GM18499 (cell line): ENCODE results near the gene NADSYN1.

Experiments
- ATAC-seq: cut with Tn5 transposase; IDR thresholded peaks from one replicate; pipeline ENCODE4 v1.9.1; 2021; ENCODE audit warnings: moderate number of reproducible peaks; ENCODE audit not compliant: insufficient read depth, unreplicated experiment

Gene NADSYN1

DNA sequence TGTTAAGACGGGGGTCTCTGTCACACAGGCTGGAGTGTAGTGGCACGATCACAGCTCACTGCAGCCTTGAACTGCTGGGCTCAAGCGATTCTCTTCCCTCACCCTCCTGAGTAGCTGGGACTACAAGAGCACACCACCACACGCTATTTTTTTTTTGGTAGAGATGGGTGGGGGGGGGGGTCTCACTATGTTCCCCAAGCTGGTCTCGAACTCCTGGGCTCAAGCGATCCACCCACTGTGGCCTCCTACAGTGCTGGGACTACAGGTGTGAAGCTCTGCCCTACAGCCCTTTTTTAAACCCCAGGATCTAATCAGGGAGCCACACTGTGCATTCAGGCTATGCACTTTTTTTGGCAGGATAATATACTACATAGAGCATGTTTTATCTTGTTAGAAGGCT is 3.4 kb upstream of the NADSYN1 start:
- ATAC-seq: no peak

DNA sequence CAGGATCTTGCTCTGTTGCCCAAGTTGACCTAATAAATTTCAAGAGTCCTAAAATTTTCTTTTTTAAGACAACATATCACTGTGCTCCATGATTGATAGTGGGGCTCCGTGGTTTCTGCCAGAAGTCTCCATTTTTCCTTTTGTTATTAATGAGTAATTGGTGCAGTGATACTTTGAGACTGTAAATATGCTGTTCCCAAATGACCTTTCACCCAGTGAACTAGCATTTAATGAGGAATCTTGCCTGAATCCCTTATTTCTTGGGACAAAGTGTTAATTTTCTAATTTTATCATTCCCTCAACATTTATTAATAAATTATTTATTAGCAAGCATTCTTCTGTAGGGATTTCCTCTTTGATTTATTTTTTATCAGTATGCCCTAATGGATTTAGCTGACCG is 2.5 kb upstream of the NADSYN1 start:
- ATAC-seq: no peak

- no peak for ATAC-seq
These were observed 2.1 kb upstream of the NADSYN1 start for GRCh38 chr11:71450939-71451338.

DNA sequence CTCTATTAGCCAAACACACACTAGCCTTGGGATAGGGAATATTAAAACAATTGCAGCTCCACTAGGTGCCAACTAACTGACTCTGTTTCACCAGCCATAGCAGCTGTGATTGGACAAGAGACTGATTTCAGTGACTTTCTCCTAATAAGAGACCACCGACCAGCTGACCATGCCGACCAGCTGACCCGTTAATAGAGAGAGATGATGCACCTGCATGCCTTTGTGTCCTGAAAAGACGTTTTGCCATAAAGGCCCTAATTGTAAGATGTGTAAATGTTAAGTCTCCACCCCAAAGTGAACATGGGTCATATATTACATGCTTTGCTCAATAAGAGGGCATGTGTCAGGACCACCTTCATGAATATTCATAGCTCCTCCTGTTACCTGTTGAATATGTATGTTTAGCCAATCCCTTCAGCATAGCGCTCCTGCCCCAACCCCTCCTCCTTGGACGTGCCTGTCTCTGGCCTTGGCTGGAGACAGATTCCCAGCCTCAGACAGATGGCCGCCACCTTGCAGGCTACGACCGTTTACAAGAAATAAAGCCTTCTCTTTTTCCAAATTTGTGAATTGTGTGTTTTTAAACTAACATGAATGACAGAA is 1.3 kb upstream of the NADSYN1 start:
- no peak for ATAC-seq

DNA sequence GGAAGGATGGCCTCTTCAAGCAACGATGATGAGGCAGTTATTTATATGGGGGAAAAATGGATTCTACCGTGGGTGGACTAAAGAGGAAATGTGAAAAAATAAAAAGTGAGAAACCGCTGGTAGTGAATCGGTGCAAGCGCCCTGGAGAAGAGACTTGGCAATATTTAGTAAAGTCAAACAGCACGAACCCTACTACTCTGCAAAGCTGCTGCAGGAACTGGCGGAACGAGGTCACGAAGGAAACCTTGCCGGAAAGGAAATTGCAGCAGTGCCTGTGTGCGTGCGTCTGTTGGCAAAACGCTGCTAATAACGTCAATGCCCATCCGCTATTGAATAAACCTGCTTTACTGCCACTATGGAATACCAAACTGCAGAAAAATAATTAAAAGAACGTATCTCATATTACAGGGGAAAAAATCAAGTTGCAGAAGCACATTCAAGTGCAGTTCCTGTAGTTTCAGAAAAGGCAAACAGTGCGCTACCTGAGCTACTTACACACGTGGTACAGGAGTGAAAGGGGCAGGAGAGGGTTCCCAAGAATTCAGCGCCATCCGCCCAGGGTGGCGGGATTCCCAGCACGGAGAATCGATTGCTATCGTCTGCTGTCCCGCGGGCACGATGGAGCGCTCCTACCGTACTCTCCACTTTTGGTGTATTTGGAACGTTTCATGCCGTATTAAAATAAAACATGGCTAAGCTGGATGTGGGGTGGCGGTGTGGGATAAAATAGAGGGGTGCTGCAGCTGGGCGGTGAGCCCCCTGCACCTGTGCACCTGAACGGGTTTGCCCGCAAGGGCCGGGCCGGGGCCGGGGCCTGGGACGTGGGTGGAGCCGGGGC is 585 bp upstream of the NADSYN1 start:
- no peak for ATAC-seq

DNA sequence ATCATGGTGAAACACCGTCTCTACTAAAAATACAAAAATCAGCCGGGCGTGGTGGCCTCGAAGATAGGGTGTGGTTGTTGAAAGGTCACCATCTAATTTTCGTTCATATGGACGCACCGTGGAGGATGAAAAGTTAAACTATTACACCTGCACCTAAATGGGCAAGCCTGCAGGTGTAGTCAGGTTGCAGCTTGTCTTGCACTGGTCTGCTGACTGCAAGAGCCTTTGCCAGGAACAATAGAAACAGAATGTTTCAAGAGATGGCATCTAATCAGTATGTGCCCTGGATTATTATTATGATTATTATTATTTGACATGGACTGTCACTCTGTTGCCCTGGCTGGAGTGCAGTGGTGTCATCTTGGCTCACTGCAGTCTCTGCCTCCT is 908 bp downstream of the NADSYN1 start:
- ATAC-seq: no peak

GRCh38 chr11:71454470-71455113 is 1.6 kb downstream of the NADSYN1 start:
- no peak for ATAC-seq

DNA sequence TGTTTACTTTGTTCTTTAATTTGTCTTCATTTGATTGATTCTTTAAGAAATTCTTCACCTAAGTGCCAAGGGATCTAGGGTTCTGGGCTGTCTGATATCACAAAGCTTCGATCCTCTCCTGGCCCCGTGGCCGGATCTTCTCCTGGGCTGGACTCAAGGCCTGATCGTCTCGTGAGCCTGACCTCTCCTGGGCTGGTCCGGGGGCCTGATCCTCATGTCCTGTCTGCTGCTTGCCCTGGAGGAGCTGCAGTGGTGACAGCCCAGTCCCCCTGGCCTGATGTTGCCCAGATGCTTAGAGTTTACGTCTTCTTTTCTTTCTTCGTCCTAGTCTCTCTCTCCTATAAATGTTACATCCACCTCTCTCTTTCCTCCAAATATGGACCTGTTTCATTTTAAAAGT is 3.3 kb downstream of the NADSYN1 start:
- ATAC-seq: no peak

DNA sequence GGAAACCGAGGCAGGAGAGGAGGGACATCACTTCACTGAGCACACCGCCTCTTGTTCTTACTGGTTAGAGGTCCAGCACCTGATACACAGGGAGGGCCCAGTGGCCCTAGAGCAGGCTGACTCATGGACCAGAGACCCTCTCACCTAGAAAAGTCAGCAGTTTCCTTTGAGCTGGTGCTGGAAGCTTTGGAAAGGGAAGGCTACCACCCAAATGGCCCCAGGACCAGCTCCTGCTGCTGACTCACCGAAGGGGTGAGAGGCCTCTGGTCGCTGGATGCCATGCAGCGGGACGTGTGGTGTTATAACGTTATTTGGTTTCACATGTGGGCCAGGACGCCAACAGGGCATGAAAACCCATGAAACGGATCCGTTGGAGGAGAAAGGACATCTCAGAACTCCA is 3.8 kb downstream of the NADSYN1 start:
- no peak for ATAC-seq

GRCh38 chr11:71458146-71459070 is 5.4 kb downstream of the NADSYN1 start:
- ATAC-seq: no peak

- no peak for ATAC-seq
These were observed 6.2 kb downstream of the NADSYN1 start for GRCh38 chr11:71459076-71459766.

- ATAC-seq: no peak
These were observed 6.8 kb downstream of the NADSYN1 start for GRCh38 chr11:71459767-71460320.

DNA sequence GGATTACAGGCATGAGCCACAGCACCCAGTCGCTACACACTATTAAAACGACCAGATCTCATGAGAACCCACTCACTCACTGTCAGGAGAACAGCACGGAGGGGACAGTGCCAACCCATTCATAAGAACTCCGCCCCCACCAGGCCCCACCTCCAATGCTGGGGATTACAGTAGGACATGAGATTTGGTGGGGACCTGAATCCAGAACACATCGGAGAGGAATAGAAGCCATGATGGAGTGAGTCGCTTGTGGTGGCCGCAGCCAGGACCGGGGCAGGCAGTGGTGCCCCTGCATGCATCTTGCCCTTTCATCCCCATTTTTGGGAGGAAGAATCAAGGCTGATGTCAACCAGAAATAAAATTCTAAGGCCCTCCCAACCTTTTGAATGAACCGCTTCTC is 8.7 kb downstream of the NADSYN1 start:
- ATAC-seq: no peak

- ATAC-seq: no peak
These were observed 9.7 kb downstream of the NADSYN1 start for GRCh38 chr11:71462726-71463125.

- ATAC-seq: no peak
These were observed 10.6 kb downstream of the NADSYN1 start for GRCh38 chr11:71463331-71464211.

DNA sequence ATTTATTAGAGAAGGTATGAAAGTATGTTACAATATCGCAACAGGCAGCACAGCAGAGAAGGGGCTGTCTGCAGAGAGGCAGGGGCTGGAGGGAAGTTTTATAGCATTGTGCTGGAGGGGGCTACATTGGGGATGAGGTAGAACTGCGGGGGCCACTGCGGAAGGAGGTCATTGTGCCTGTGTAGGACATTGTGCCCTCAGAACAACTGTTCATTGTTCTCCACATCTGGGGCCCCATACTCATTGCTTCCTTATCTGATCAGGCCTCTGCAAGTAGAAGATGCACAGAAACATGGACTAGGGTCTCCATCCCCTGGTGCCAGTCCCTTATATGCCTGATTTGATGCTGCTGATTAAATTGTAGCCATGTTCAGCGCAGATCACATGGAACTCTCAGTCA is 12.1 kb downstream of the NADSYN1 start:
- ATAC-seq: no peak

DNA sequence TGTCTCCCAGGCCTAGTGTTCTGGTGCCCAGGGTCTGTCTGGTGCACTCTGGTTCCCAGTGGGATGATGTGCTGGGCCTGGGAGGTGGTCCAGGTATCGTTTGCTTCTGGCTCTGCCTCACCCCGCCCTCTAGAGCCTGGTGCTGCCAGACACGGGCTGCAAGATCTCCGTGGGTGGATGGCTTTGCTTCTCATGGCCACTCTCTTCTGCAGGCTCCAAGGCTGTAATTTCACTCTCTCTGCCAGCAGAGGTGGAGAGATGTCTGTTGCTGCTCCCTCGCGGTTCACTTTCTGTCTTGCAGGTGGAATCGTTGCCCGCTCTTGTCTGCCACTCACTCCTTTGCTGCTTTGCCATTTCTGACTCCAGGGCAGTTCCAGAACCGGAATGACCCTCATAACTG is 13.4 kb downstream of the NADSYN1 start:
- ATAC-seq: no peak

GRCh38 chr11:71467164-71467563 is 14.2 kb downstream of the NADSYN1 start:
- ATAC-seq: no peak

DNA sequence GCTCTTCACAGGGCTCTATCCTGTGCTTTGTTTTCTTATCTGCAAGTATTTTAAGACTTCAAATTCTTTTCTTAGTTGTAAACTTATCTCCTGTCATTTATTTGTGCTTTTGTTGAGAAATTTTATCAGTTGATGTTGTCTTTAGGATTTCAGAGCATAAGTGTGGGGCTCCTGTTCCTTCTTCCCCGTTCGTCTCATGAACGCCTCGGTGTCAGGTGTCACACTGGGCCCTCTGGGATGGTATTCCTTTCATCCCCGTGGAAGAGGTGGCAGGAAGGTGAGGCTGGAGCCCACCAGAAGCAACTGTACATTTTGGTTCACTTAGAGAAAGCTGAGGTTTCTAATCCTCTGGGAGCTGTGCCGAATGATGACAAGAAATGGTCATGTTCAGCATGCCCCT is 17.9 kb downstream of the NADSYN1 start:
- ATAC-seq: no peak
